ENCODE measurements around the gene NXNL2.

- TF ChIP-seq, protein P1, sequence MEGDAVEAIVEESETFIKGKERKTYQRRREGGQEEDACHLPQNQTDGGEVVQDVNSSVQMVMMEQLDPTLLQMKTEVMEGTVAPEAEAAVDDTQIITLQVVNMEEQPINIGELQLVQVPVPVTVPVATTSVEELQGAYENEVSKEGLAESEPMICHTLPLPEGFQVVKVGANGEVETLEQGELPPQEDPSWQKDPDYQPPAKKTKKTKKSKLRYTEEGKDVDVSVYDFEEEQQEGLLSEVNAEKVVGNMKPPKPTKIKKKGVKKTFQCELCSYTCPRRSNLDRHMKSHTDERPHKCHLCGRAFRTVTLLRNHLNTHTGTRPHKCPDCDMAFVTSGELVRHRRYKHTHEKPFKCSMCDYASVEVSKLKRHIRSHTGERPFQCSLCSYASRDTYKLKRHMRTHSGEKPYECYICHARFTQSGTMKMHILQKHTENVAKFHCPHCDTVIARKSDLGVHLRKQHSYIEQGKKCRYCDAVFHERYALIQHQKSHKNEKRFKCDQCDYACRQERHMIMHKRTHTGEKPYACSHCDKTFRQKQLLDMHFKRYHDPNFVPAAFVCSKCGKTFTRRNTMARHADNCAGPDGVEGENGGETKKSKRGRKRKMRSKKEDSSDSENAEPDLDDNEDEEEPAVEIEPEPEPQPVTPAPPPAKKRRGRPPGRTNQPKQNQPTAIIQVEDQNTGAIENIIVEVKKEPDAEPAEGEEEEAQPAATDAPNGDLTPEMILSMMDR (IDR thresholded peaks at IDR 0.05), result no peak
- TF ChIP-seq POLR2AphosphoS5 (IDR thresholded peaks at IDR 0.05), result no peak
These were observed 52.2 kb downstream of the NXNL2 start for GRCh38 chr9:88587182-88587581.

Measured in breast epithelium (tissue), 3 donors.